Vein endothelial cell (primary cell): ENCODE data around the gene FCGR3B. TPM values are rescaled to one million over a fixed set of nuclear protein-coding genes. Genes with fewer than 3 reads are reported as not detected.

ENCODE experiments used
- total RNA-seq: library from RNA; depleted of rRNA; stranded (reverse); fragments of >200 nt; gene quantifications from 2 replicates; pipeline ENCODE4 v1.2.3, GENCODE V29; 2012

FCGR3B gene
- not detected in 2 replicates for total RNA-seq

DNA sequence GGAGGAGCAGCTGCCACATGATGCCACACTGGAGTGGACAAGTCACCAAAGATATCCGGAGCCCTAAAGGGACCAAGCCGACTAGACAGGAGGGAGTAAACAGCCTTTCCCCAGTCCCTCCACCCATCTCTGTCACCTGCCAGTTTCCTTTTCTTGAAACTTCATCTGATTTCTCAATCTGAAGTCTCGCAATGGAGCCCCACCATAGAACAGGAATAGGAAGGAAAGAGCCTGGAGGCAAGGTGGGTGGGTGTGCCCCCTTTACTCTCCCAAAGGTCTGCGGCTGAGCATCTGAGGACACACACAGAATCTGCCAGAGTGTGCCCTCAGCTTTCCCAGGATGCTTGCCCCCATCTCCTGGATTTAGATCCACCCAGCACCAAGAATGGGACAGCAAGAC, at the start of gene FCGR3B:
FCGR3B (minus strand) TSS at position 101 of the 400 bp plus-strand sequence; CDS start at position 19, 82 bp downstream.

DNA sequence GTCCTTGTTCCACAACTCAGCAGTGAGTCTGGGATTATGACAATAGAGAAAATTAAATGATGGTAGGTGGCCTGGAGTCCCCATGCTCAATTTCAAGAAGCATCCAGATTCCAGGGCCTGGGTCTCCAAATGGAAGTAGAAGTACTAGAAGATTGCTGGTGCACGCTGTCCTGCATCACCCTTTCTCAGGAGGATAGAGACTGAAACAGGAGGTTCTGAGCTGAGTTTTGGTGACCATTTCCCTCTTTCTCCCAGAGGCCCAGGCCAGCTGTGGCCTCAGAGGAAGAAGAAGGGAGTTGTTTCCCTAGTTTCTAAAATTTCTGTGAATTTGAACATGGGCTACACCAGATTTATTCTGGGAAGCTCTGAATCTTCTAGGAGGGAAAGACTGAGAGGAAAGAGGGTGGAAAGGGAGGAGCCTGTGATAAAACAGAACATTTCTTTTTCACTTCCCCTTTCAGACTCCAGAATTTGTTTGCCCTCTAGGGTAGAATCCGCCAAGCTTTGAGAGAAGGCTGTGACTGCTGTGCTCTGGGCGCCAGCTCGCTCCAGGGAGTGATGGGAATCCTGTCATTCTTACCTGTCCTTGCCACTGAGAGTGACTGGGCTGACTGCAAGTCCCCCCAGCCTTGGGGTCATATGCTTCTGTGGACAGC, 31.8 kb upstream of the FCGR3B start, which contains the start of gene FCGR2B:
FCGR2B (plus strand) TSS at position 460 of the 656 bp plus-strand sequence; CDS start at position 559, 99 bp downstream.

Other genes with a start within 250 kb of the FCGR3B start
- gene FCGR2A, start 125.7 kb downstream of the FCGR3B start, total RNA-seq: under 0.01 and 0.10 TPM in 2 replicates
- gene HSPA6, start 106.6 kb downstream of the FCGR3B start, total RNA-seq: 0.10 and 0.33 TPM in 2 replicates
- under 0.01 TPM in 1 of 2 replicates, not detected in the other for gene FCGR3A, start 81.4 kb downstream of the FCGR3B start, total RNA-seq
- gene FCGR2B, start 32.0 kb upstream of the FCGR3B start, total RNA-seq: not detected in 2 replicates
- 0.10 TPM in 1 of 2 replicates, not detected in the other for gene FCRLA, start 76.1 kb upstream of the FCGR3B start, total RNA-seq
- 0.65 and 2.7 TPM in 2 replicates for gene FCRLB, start 90.4 kb upstream of the FCGR3B start, total RNA-seq
- gene DUSP12, start 118.6 kb upstream of the FCGR3B start, total RNA-seq: 20.9 and 34.3 TPM in 2 replicates
- 71.2 and 84.4 TPM in 2 replicates for gene ATF6, start 135.1 kb upstream of the FCGR3B start, total RNA-seq